A673 (cell line): ENCODE results near the gene NAGA. TPM values are rescaled to one million over a fixed set of nuclear protein-coding genes. Genes with fewer than 3 reads are reported as not detected.

ENCODE experiments used
- BruUV-seq: library from RNA; stranded (reverse); fragments of 400-500 nt; replicated peaks from 2 replicates; lab custom pipeline; 2021; lab: Mats Ljungman, UMichigan
- CTCF ChIA-PET: fragments of 300-600 bp; sonication (Branson Sonifier 250); formaldehyde crosslinking; loops from one replicate; lab custom pipeline; 2022; ENCODE audit warnings: antibody characterized with exemption; lab: Charles Lee
- POLR2A ChIA-PET: fragments of 300-600 bp; sonication (Branson Sonifier 250); formaldehyde crosslinking; loops from one replicate; lab custom pipeline; 2022; ENCODE audit warnings: antibody characterized with exemption; ENCODE audit not compliant: low non-redundant PET; lab: Charles Lee
- DNase-seq: peaks from one replicate; pipeline ENCODE4 v3.0.0-alpha.2; 2015; ENCODE audit warnings: low spot score
- H3K27ac ChIP-seq: fragments of 200-600 bp; sonication (generic); 2 replicates; pipeline ENCODE4 v1.5.1; 2016; ENCODE audit warnings: mixed run types, low read depth, mild to moderate bottlenecking, mixed read lengths, antibody characterized with exemption, low read length; ENCODE audit not compliant: poor library complexity, severe bottlenecking
- H3K27me3 ChIP-seq: fragments of 200-600 bp; sonication (generic); replicated peaks from 2 replicates; pipeline ENCODE4 v1.6.1; 2017; ENCODE audit warnings: mixed run types, low read depth, mild to moderate bottlenecking, mixed read lengths, antibody characterized with exemption, low read length; ENCODE audit not compliant: insufficient read depth, poor library complexity
- H3K36me3 ChIP-seq: fragments of 200-600 bp; sonication (generic); 2 replicates; pipeline ENCODE4 v1.6.1; 2016; ENCODE audit warnings: mixed run types, mild to moderate bottlenecking, mixed read lengths, antibody characterized with exemption, low read length; ENCODE audit not compliant: insufficient read depth, poor library complexity, severe bottlenecking
- H3K4me1 ChIP-seq: fragments of 200-600 bp; sonication (generic); 2 replicates; pipeline ENCODE4 v1.6.1; 2017; ENCODE audit warnings: mixed run types, mild to moderate bottlenecking, mixed read lengths, antibody characterized with exemption, low read length; ENCODE audit not compliant: insufficient read depth, poor library complexity, severe bottlenecking
- H3K4me3 ChIP-seq: fragments of 200-600 bp; sonication (generic); 2 replicates; pipeline ENCODE4 v1.5.1; 2016; ENCODE audit warnings: low read depth, mixed run types, mild to moderate bottlenecking, mixed read lengths, low read length; ENCODE audit not compliant: poor library complexity, severe bottlenecking
- H3K9me3 ChIP-seq: fragments of 200-600 bp; sonication (generic); 2 replicates; pipeline ENCODE4 v1.6.1; 2016; ENCODE audit warnings: mixed run types, low read depth, mild to moderate bottlenecking, mixed read lengths, antibody characterized with exemption, low read length; ENCODE audit not compliant: poor library complexity, severe bottlenecking
- CTCF ChIP-seq: fragments of 300-800, 200-600 bp; sonication (generic); conservative IDR thresholded peaks from 2 replicates; pipeline ENCODE4 v1.5.1; 2017; ENCODE audit warnings: low read depth, mild to moderate bottlenecking, antibody characterized with exemption, low read length, moderate library complexity, mixed read lengths
- EZH2 ChIP-seq: fragments of 200-600 bp; sonication (generic); IDR thresholded peaks from 2 replicates; pipeline ENCODE4 v1.6.1; 2017; ENCODE audit warnings: borderline replicate concordance, low read depth, mild to moderate bottlenecking, mixed read lengths, antibody characterized with exemption, low read length; ENCODE audit not compliant: poor library complexity, severe bottlenecking
- intact Hi-C: fragments of 100-400 bp; cut with micrococcal nuclease; formaldehyde crosslinking; loops from one replicate; pipeline ENCODE4 v1.10.0; 2022; ENCODE audit not compliant: unreplicated experiment
- total RNA-seq: library from RNA; stranded (reverse); gene quantifications from 2 replicates; pipeline ENCODE4 v1.2.3, GENCODE V29; 2021

NAGA gene
- total RNA-seq, 1 experiment from 2014 or later: 17.7 TPM

GRCh38 chr22:42056757-42057511 lies 13.7 kb downstream of the NAGA start:
- TF ChIP-seq CTCF (no peak), EZH2 (no peak)
- peaks cover 13% of the 10 kb centered on the region for H3K36me3 ChIP-seq
- no peaks in the 10 kb centered on the region for H3K4me1 ChIP-seq
- ChIA-PET POLR2A (no interaction called here), CTCF (no interaction called here)
- intact Hi-C loops: no loop called here
- H3K27me3 ChIP-seq: no peaks in the 10 kb centered on the region
- no peak for DNase-seq
- H3K4me3 ChIP-seq: no peak overlapping the region
- TSS peak; percentile 19 for BruUV-seq
- H3K27ac ChIP-seq: no peak overlapping the region
- peaks cover 16% of the 10 kb centered on the region for H3K9me3 ChIP-seq

- intact Hi-C loops: no loop called here
- no peaks in the 10 kb centered on the region for H3K36me3 ChIP-seq
- no peak for DNase-seq
- POLR2A ChIA-PET: no interaction called here
- no peaks in the 10 kb centered on the region for H3K27me3 ChIP-seq
- no peak overlapping the region for H3K27ac ChIP-seq
- CTCF ChIA-PET: no interaction called here
- H3K4me3 ChIP-seq: no peak overlapping the region
- H3K9me3 ChIP-seq: peaks cover 13% of the 10 kb centered on the region
- TF ChIP-seq CTCF: no peak
- TF ChIP-seq EZH2: no peak
- no peaks in the 10 kb centered on the region for H3K4me1 ChIP-seq
- BruUV-seq: no TSS peak
These were observed 17.8 kb downstream of the NAGA start for GRCh38 chr22:42052765-42053164.

GRCh38 chr22:42050641-42051180 lies 19.9 kb downstream of the NAGA start:
- ChIA-PET CTCF (no interaction called here), POLR2A (no interaction called here)
- no TSS peak for BruUV-seq
- DNase-seq: no peak
- Histone ChIP-seq H3K36me3 (no peaks in the 10 kb centered on the region), H3K4me1 (no peaks in the 10 kb centered on the region), H3K27ac (no peak overlapping the region), H3K27me3 (no peaks in the 10 kb centered on the region), H3K9me3 (no peaks in the 10 kb centered on the region), H3K4me3 (no peak overlapping the region)
- TF ChIP-seq CTCF (no peak), EZH2 (no peak)
- intact Hi-C loops: no loop called here
